ENCODE data around the gene FAM168A. TPM values are rescaled to one million over a fixed set of nuclear protein-coding genes. Genes with fewer than 3 reads are reported as not detected.

FAM168A gene
- total RNA-seq, 1 experiment from 2014 or later, result 25.9 TPM

GRCh38 chr11:73423506-73423905, 174.4 kb downstream of the FAM168A start:
- no peak for DNase-seq (ENCODE audit: low spot score)
- CTCF ChIA-PET, result interaction anchor here (0.8 to 2.3 kb wide), 3 partner anchors 30 to 237 kb away, joined by 3 to 9 read pairs (median 3); no protein-coding TSS in a partner anchor
- TF ChIP-seq PRRX2 (CRISPR knock-in tag; IDR thresholded peaks at IDR 0.05), result no peak
- TF ChIP-seq FOXK1 (CRISPR knock-in tag; IDR thresholded peaks at IDR 0.05), result no peak
- TF ChIP-seq CDX4 (CRISPR knock-in tag; IDR thresholded peaks at IDR 0.05; ENCODE audit: borderline replicate concordance), result no peak
- TF ChIP-seq ZNF416 (CRISPR knock-in tag; IDR thresholded peaks at IDR 0.05), result no peak
- TF ChIP-seq NR3C1 (CRISPR knock-in tag; conservative IDR thresholded peaks at IDR 0.05; ENCODE audit: low read depth), result no peak
- no peak for TF ChIP-seq ZSCAN18 (CRISPR knock-in tag; IDR thresholded peaks at IDR 0.05)
- no peak for TF ChIP-seq ZNF281 (CRISPR knock-in tag; IDR thresholded peaks at IDR 0.05)
- no peak for TF ChIP-seq ERG (CRISPR knock-in tag; IDR thresholded peaks at IDR 0.05)
- TF ChIP-seq USF1 (CRISPR knock-in tag; IDR thresholded peaks at IDR 0.05), result no peak
- TF ChIP-seq MYBL2 (CRISPR knock-in tag; IDR thresholded peaks at IDR 0.05), result no peak
- Mint-ChIP-seq H3K4me3 (no peak overlapping the region), H3K27ac (no peak overlapping the region), H3K27me3 (ENCODE audit: low read depth) (no peaks in the 10 kb centered on the region), H3K4me1 (peaks cover 9% of the 10 kb centered on the region), H3K36me3 (peaks cover under 1% of the 10 kb centered on the region), H3K9me3 (no peaks in the 10 kb centered on the region)
- POLR2A ChIA-PET, result interaction anchor here (0.6 kb wide), 2 partner anchors 36 to 454 kb away, joined by 3 read pairs; no protein-coding TSS in a partner anchor
- ATAC-seq, result no peak

GRCh38 chr11:73422886-73423285, 175.0 kb downstream of the FAM168A start:
- ATAC-seq (no peak), DNase-seq (ENCODE audit: low spot score) (no peak)
- peaks cover 7% of the 10 kb centered on the region for H3K36me3 Mint-ChIP-seq
- no peak overlapping the region for H3K27ac Mint-ChIP-seq
- H3K4me1 Mint-ChIP-seq, result peaks cover 9% of the 10 kb centered on the region
- H3K9me3 Mint-ChIP-seq, result no peaks in the 10 kb centered on the region
- H3K4me3 Mint-ChIP-seq, result no peak overlapping the region
- ChIA-PET CTCF (interaction anchor here (0.6 to 2.3 kb wide), 4 partner anchors 30 to 237 kb away, joined by 3 to 9 read pairs (median 3); no protein-coding TSS in a partner anchor), POLR2A (interaction anchor here (0.6 kb wide), 1 partner anchor 454 kb away, joined by 3 read pairs; no protein-coding TSS in a partner anchor)
- H3K27me3 Mint-ChIP-seq (ENCODE audit: low read depth), result no peaks in the 10 kb centered on the region
- no peak for TF ChIP-seq NR3C1 (CRISPR knock-in tag; conservative IDR thresholded peaks at IDR 0.05; ENCODE audit: low read depth)
- TF ChIP-seq ZNF317 (CRISPR knock-in tag; IDR thresholded peaks at IDR 0.05; ENCODE audit: borderline replicate concordance, low read depth), result no peak
- no peak for TF ChIP-seq ESRRA (CRISPR knock-in tag; IDR thresholded peaks at IDR 0.05; ENCODE audit: borderline replicate concordance)
- no peak for TF ChIP-seq ATF3 (CRISPR knock-in tag; conservative IDR thresholded peaks at IDR 0.05)
- no peak for TF ChIP-seq ZNF396 (CRISPR knock-in tag; IDR thresholded peaks at IDR 0.05; ENCODE audit: borderline replicate concordance)
- no peak for TF ChIP-seq PREB (CRISPR knock-in tag; IDR thresholded peaks at IDR 0.05; ENCODE audit: borderline replicate concordance)
- no peak for TF ChIP-seq FOXP4 (CRISPR knock-in tag; IDR thresholded peaks at IDR 0.05)
- TF ChIP-seq PRDM15 (CRISPR knock-in tag; IDR thresholded peaks at IDR 0.05), result no peak
- no peak for TF ChIP-seq NR1H2 (CRISPR knock-in tag; IDR thresholded peaks at IDR 0.05)
